Keratinocyte (primary cell): ENCODE data around the gene FTO.

Experiments used
- EZH2 ChIP-seq: IDR thresholded peaks from one replicate; pipeline ENCODE4 v1.6.1; 2012; ENCODE audit warnings: inconsistent platforms, mild to moderate bottlenecking, low read length, moderate library complexity
- TF ChIP-seq, protein P1 (sequence below), 3 experiments: IDR thresholded peaks in 1 of 3; conservative IDR thresholded peaks in 1 of 3; optimal IDR thresholded peaks in 1 of 3; 2 replicates in 2 of 3; 3 replicates in 1 of 3; pipeline versions ENCODE3 to v1.5.1; 2011; ENCODE audit warnings: low read length in 3 of 3, mild to moderate bottlenecking in 3 of 3, moderate library complexity in 2 of 3, control low read depth in 1 of 3, inconsistent platforms in 1 of 3; ENCODE audit not compliant: insufficient read depth in 2 of 3; ENCODE audit errors: extremely low read depth in 1 of 3

DNA sequence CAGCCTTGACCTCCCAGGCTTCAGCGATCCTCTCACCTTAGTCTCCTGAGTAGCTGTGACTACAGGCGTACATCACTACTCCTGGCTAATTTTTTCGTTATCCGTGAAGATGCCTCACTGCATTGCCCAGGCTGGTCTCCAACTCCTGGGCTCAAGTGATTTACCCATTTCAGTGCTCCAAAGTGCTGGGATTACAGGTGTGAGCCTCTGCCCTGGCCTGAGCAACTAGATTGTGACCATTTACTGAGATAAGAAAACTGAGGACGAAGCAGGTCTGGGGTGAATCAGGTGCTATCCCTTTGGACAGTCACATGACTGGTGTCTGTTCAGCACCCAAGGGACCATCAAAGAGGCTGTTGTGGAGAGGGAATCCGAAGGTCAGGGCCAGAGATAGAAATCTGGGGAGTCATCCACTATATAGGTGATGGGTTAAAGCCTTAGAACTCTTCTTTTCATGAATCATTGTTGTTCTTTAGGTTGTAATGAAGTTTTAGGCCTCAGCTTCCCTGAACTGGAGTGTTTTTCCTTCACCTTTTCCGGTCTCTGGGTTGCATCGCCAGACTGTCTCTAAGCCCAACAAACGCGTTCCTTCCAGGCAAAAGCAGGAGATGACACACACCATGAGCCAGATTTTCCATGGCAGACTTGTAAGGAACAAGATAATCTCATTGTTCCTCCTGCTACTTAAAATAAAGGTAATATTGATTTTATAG, 62.5 kb downstream of the FTO start:
- TF ChIP-seq, protein P1, sequence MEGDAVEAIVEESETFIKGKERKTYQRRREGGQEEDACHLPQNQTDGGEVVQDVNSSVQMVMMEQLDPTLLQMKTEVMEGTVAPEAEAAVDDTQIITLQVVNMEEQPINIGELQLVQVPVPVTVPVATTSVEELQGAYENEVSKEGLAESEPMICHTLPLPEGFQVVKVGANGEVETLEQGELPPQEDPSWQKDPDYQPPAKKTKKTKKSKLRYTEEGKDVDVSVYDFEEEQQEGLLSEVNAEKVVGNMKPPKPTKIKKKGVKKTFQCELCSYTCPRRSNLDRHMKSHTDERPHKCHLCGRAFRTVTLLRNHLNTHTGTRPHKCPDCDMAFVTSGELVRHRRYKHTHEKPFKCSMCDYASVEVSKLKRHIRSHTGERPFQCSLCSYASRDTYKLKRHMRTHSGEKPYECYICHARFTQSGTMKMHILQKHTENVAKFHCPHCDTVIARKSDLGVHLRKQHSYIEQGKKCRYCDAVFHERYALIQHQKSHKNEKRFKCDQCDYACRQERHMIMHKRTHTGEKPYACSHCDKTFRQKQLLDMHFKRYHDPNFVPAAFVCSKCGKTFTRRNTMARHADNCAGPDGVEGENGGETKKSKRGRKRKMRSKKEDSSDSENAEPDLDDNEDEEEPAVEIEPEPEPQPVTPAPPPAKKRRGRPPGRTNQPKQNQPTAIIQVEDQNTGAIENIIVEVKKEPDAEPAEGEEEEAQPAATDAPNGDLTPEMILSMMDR (optimal IDR thresholded peaks at IDR 0.05 in 1 of 3, IDR thresholded peaks at IDR 0.05 in 1 of 3, conservative IDR thresholded peaks at IDR 0.05 in 1 of 3; ENCODE audit: extremely low read depth in 1 of 3, insufficient read depth in 2 of 3, low read length in 3 of 3), result no peak
- no peak for TF ChIP-seq EZH2
